Measurements from ENCODE around the gene FLACC1.
"Not testable (repeated sequence)": the region's sequence is repeated elsewhere in the genome, so short reads cannot be mapped to it uniquely, and the experiment has no call there.

Gene FLACC1

DNA sequence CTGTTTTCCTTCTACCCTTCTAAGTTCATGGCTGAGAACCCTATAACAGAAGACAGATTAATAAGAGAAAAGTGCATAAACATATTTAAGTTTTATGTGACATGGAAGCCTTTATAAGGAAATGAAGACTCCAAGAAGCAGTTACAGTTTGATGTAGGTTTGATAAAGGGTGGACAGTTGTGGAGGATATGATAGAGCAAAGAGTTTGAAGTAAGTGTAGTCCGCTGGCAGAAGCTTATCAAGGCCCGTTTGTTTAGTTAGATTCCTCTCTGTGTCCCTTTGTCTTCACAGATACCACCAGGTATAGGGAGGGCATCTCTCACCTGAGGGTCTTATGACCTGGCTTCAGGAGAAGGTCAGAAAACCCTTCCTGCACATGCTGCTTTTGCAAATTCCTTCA lies 107.3 kb downstream of the FLACC1 start:
- no peak for DNase-seq

DNA sequence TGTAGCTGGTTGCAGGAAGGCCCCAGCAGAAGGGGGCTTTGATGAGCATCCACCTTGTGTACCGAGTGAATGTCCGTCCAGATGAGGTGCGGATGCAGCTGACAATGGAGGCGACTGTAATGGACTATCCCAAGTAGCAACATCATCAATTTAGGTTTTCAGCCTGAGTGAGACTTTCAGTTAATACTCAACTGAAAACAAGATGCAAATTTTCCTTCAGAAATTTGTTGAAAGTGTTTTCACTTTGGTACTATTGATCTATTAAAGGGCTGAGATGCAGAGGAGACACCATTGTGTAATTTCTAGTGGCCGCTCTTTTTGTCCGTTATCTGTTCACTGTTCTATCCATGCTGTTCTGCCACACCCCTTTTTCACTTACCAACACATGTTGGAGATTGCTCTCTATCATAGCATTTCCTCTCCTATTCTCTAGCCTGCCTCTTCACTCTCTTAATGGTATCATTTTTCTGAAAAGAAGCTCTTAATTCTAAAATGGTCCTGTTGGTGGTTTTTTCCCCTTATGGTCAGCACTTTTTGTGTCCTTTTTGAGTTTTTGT lies 108.8 kb downstream of the FLACC1 start:
- no peak for DNase-seq

DNA sequence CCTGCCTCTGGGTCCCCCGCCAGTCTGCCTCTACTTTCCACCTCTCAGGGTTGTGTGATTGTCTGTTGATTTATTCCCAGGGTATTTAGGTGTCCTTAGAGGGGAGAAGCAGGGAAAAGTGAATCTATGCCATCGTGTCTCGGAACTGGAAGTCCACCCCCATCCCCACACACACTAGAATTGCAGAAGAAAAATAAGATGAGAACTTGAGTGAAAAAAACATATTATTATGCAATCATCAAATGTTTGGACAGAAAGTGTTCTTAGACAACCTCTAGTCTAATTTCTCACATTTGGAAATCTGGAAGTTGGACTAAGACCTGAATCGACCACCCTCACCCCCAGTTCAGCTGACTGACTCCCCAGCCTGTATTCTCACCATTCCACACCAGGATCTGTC lies 110.9 kb downstream of the FLACC1 start:
- DNase-seq: no peak

DNA sequence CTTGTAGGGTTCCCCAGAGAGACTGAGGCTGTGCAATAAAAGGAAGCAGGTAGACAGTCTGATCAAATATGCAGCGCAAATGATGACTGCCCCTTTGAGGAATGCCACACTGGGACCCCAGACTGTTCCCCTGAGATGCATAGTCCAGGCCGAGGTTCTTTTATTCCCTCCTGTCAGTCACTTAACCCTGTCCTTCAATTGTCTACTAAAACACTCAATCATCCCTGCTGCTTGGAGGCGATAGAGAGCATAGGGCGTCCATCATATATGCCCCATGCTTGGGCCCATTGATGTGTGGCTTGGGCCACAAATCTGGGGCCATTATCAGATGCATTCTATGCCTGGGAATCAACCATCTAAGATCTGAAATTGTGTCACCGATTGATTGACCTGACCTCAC lies 112.3 kb downstream of the FLACC1 start:
- DNase-seq: no peak

DNA sequence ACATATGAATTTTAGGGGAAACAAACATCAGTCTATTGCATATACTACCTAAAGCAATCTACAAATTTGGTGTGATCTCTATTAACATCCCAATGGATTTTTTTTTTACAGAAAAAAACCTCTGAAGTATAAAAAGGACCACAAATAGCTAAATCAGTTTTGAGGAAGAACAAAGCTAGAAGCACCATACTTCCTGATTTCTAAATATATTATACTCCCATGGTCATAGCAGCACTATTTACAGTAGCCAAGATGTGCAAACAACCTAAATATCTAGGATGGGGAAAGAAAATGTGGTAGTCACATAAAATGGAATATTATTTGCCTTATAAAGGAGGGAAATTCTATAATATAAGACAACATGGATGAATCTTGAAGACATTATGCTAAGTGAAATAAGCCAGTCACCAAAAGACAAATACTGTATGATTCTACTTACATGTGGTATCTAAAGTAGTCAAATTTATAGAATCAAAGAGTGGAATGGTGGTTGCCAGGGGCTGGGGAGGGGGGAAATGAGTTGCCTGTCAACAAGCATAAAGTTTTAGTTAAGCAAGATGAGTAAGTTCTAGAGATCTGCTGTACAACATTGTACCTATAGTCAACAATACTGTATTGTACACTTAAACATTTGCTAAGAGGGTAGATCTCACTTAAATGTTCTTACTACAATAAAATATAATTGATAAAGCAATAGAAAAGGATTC lies 114.4 kb downstream of the FLACC1 start:
- no peak for DNase-seq

DNA sequence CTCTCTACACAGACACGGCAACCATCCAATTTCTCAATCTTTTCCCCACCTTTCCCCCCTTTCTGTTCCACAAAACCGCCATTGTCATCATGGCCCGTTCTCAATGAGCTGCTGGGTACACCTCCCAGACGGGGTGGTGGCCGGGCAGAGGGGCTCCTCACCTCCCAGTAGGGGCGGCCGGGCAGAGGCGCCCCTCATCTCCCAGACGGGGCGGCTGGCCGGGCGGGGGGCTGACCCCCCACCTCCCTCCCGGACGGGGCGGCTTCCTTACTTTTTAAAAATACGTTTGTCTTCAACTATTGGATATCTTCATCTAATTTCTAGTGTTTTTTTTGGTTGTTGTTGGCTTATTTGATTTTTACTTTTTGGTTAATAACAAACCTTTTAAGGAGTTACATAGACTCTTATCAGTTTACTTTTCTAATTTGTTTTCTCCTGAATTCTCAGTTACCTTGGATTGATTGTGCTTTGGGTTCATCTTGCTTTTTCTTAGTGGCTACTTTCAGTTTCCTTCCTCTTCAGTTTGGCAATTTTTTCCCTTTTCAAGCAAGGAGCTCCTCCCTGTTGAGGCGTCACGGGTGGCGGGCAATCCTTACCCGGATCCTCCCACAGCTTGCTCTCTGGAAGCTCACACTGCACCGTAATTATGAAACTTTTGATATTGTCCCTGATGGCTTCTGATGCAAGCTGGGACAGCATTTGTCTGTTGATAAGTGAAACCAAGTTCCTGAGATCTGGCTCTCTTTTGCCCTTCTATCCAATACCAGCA lies 117.8 kb downstream of the FLACC1 start:
- not testable (repeated sequence) for DNase-seq
